ENCODE data around the gene MRPS31. TPM values are rescaled to one million over a fixed set of nuclear protein-coding genes. Genes with fewer than 3 reads are reported as not detected.
A peak's percentile ranks its signal among the peaks of the same experiment; 100 is the strongest.

MRPS31 gene
- total and polyA plus RNA-seq, 8 donors: 6.2 to 22.8 (median 8.8) TPM

DNA sequence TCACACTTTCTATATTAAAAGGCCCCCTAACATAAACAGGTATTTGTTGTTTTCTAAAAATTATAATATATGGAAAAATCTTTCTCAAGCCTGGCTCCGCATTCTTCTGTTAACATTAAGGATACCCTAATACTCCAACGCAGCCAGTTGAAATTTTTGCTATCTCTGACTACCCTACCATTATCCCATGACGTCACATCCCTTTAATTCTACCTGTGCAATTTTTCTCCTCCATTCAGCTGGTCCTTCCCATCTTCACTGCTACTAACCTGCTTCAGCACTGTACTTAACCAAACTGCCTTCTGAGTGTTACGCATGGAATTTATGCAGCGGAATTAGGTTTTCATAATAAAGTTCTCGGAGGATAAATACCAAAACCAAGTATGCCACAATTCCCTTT lies 1.0 kb downstream of the MRPS31 start:
- no peaks in the 10 kb centered on the region for H3K27me3 ChIP-seq
- peaks cover 0 to 3% (median 0%) of the 10 kb centered on the region in 3 donors for H3K36me3 ChIP-seq
- peaks cover 12 to 19% (median 14%) of the 10 kb centered on the region in 3 donors for H3K4me1 ChIP-seq
- 69 to 74% methylated on average over 6 of the region's 6 CpGs for WGBS, 2 donors
- no peak overlapping the region for H3K27ac ChIP-seq
- no peaks in the 10 kb centered on the region for H3K9me3 ChIP-seq
- intact Hi-C loops (cut with DNase I): no loop called here
- FAIRE-seq (no peak), ATAC-seq (no peak), DNase-seq (no peak)
- peak overlapping the region in 3 of 4 donors; percentile 46 to 77 (median 75) for H3K4me3 ChIP-seq
- TF ChIP-seq, protein P1, sequence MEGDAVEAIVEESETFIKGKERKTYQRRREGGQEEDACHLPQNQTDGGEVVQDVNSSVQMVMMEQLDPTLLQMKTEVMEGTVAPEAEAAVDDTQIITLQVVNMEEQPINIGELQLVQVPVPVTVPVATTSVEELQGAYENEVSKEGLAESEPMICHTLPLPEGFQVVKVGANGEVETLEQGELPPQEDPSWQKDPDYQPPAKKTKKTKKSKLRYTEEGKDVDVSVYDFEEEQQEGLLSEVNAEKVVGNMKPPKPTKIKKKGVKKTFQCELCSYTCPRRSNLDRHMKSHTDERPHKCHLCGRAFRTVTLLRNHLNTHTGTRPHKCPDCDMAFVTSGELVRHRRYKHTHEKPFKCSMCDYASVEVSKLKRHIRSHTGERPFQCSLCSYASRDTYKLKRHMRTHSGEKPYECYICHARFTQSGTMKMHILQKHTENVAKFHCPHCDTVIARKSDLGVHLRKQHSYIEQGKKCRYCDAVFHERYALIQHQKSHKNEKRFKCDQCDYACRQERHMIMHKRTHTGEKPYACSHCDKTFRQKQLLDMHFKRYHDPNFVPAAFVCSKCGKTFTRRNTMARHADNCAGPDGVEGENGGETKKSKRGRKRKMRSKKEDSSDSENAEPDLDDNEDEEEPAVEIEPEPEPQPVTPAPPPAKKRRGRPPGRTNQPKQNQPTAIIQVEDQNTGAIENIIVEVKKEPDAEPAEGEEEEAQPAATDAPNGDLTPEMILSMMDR (IDR thresholded peaks at IDR 0.05): no peak

DNA sequence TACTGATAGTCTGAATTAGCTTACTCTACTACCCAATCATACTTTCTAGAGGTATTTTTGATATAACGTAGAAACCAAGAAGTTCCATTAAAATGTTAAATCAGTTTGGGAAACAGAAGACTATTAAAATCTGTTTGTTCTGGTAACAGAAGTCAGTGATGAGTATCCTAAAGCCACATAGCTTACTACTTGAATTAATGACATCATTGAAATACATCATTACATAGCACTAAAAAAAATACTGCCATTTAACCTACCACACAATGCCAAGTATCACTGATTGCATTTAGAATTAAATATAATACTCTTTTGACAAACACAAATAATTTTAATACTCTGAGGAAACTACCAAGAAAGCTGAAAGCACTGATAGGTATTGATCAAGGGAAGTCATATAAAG lies 5.4 kb downstream of the MRPS31 start:
- Histone ChIP-seq H3K9me3 (no peaks in the 10 kb centered on the region), H3K4me3 (no peak overlapping the region), H3K27me3 (no peaks in the 10 kb centered on the region), H3K27ac (no peak overlapping the region), H3K36me3 (peaks cover 0 to 3% (median 0%) of the 10 kb centered on the region in 3 donors), H3K4me1 (peaks cover 18 to 23% (median 22%) of the 10 kb centered on the region in 3 donors)
- DNase-seq: no peak
- ATAC-seq: no peak
- WGBS, 2 donors: 90 to 97% methylated on average over 1 of the region's 1 CpG
- no peak for FAIRE-seq
- TF ChIP-seq, protein P1 (IDR thresholded peaks at IDR 0.05): no peak
- intact Hi-C loops (cut with DNase I): no loop called here

DNA sequence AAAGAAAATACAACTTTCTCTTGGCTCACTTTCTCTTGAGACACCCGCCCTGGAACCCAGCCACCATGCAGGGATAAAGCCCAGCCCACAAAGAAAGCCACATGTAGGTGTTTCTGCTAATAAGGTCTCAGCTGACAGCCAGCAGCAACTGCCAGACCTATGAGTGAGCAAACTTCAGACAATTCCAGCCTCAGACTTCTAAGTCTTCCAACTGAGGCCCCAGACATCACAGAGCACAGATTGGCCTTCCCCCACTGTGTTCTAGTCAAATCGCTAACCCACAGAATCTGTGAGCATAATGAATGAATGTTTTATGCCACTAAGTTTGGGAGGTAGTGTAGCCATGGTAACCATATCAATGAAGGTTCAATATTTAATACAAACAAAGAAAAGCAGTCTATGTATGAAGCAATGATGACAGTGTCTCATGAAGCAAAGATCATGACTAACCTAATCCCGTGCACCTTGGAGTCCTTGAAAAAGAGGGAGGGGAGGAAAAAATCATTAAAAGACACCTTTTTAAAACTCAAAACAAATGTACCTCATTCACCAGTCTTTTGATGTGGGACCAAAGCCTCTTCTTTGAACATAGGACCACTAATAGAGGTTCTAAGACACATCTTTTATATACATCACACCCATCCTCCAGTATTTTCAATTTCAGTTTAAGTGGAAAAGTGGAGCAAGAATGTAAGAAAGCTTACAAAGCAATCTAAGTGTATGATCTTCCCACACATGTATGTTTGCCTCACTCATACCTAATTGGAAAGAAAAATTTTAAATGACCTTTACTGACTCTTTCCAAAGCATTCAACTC lies 6.2 kb downstream of the MRPS31 start:
- 20 to 30% methylated on average over 3 of the region's 3 CpGs for WGBS, 2 donors
- Histone ChIP-seq H3K4me1 (peaks cover 12 to 20% (median 18%) of the 10 kb centered on the region in 3 donors), H3K36me3 (peaks cover 0 to 3% (median 0%) of the 10 kb centered on the region in 3 donors), H3K4me3 (no peak overlapping the region), H3K9me3 (no peaks in the 10 kb centered on the region), H3K27me3 (no peaks in the 10 kb centered on the region), H3K27ac (peak overlapping the region in 1 of 4 donors; percentile 11)
- peak in 4 of 6 donors; percentile 34 to 67 (median 54) for DNase-seq
- peak; percentile 82 to 88 (median 84) for ATAC-seq
- TF ChIP-seq, protein P1 (IDR thresholded peaks at IDR 0.05): no peak
- intact Hi-C loops (cut with DNase I): no loop called here
- FAIRE-seq: no peak

DNA sequence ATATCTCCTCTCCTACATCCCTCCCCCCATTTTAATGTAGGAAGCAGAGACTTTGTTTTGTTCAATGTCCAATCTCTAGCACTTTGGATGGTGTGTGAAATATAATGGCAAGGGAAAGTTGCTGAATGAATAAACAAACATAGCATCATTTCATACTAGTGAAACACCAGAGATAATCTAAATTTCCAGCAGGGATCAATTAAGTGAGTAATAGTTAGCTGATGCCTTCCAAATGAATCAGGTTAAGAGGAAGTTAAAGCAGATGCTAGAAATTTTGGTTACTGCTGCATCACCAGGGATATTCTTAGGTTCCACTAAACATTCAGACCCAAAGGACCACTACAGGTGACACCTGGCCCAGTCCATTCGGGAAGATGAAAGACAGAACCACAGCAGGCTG lies 8.1 kb downstream of the MRPS31 start:
- Histone ChIP-seq H3K9me3 (no peaks in the 10 kb centered on the region), H3K27me3 (no peaks in the 10 kb centered on the region), H3K27ac (no peak overlapping the region), H3K4me1 (peaks cover 10 to 16% (median 14%) of the 10 kb centered on the region in 3 donors), H3K36me3 (peaks cover 0 to 7% (median 0%) of the 10 kb centered on the region in 3 donors), H3K4me3 (no peak overlapping the region)
- 33 to 52% methylated on average over 1 of the region's 1 CpG for WGBS, 2 donors
- ATAC-seq (no peak), FAIRE-seq (no peak), DNase-seq (no peak)
- intact Hi-C loops (cut with DNase I): no loop called here
- TF ChIP-seq, protein P1 (IDR thresholded peaks at IDR 0.05): no peak

DNA sequence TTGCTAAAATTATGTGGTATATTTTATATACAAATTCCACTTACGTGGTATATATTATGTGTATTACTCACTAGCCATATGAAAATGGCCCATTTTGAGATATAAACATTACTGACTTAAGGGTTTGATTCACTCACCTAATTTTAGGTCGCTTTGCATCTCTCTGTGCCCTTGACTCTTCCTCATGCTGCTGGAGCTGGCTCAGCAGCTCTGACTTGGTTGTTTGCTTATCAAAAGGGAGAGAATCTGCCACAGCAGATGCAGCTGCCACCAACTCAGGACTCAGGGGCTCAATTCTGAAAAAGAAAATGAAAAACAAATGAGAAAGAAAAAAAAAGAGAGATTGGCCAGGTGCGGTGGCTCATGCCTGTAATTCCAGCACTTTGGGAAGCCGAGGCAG lies 12.2 kb downstream of the MRPS31 start:
- FAIRE-seq: peak; percentile 29
- 95 to 96% methylated on average over 4 of the region's 4 CpGs for WGBS, 2 donors

More for the DNA sequence above, 12.2 kb downstream of the MRPS31 start:
- Histone ChIP-seq H3K4me3 (no peak overlapping the region), H3K27ac (no peak overlapping the region), H3K36me3 (peaks cover 0 to 4% (median 0%) of the 10 kb centered on the region in 3 donors), H3K9me3 (no peaks in the 10 kb centered on the region), H3K4me1 (no peaks in the 10 kb centered on the region), H3K27me3 (no peaks in the 10 kb centered on the region)
- DNase-seq: no peak
- intact Hi-C loops (cut with DNase I): no loop called here
- TF ChIP-seq, protein P1 (IDR thresholded peaks at IDR 0.05): no peak
- ATAC-seq: no peak

All from pancreas (tissue), 10 donors.